MM.1S (cell line): ENCODE results near the gene TAOK2.

ENCODE experiments used
- EZH2 ChIP-seq: fragments of 300-600 bp; sonication (generic); optimal IDR thresholded peaks from 2 replicates; pipeline ENCODE3; 2017; ENCODE audit warnings: low read depth, mild to moderate bottlenecking, antibody characterized with exemption, low read length, mixed read lengths
- TF ChIP-seq, protein P1 (sequence below): fragments of 300-600 bp; sonication (generic); IDR thresholded peaks from 2 replicates; pipeline ENCODE4 v1.5.1; 2016; ENCODE audit warnings: antibody characterized with exemption, low read length, mixed read lengths

DNA sequence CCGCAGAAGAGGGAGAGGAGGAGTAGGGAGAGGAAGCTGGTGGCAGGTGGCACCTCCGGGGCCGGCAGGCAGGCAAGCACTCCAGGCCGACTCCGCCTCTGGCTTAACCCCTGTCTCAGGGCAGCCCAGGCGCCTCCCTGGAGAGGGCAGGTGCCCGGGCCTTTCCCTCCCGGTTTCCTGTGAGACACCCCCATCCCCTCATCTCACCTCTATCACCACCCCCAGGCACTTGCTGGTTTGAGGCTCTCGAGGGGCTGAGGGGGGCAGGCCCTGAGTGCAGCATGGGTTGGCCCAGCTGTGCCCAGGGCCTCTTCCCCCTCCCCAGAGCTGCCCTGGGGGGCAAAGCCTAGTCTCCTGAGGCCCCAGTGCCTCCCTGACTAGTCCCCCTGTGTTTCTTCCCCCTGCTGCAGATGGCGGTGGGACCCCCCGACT is 31.2 kb downstream of the TAOK2 start:
- TF ChIP-seq, protein P1, sequence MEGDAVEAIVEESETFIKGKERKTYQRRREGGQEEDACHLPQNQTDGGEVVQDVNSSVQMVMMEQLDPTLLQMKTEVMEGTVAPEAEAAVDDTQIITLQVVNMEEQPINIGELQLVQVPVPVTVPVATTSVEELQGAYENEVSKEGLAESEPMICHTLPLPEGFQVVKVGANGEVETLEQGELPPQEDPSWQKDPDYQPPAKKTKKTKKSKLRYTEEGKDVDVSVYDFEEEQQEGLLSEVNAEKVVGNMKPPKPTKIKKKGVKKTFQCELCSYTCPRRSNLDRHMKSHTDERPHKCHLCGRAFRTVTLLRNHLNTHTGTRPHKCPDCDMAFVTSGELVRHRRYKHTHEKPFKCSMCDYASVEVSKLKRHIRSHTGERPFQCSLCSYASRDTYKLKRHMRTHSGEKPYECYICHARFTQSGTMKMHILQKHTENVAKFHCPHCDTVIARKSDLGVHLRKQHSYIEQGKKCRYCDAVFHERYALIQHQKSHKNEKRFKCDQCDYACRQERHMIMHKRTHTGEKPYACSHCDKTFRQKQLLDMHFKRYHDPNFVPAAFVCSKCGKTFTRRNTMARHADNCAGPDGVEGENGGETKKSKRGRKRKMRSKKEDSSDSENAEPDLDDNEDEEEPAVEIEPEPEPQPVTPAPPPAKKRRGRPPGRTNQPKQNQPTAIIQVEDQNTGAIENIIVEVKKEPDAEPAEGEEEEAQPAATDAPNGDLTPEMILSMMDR, result no peak
- no peak for TF ChIP-seq EZH2
